ENCODE measurements around the gene ZNF282. TPM values are rescaled to one million over a fixed set of nuclear protein-coding genes. Genes with fewer than 3 reads are reported as not detected.

ZNF282 gene
- total RNA-seq, 1 experiment from 2014 or later: 38.2 TPM

GRCh38 chr7:149197675-149198074 is 2.3 kb downstream of the ZNF282 start:
- no peak for DNase-seq (ENCODE audit: low spot score)
- no peaks in the 10 kb centered on the region for H3K4me1 ChIP-seq (ENCODE audit: insufficient read depth, low read length, poor library complexity, severe bottlenecking)
- intact Hi-C loops (cut with micrococcal nuclease; ENCODE audit: unreplicated experiment): no loop called here
- no peaks in the 10 kb centered on the region for H3K9me3 ChIP-seq (ENCODE audit: low read depth, low read length, poor library complexity, severe bottlenecking)
- H3K27me3 ChIP-seq (replicated peaks; ENCODE audit: insufficient read depth, low read depth, low read length, poor library complexity): no peaks in the 10 kb centered on the region
- no TSS peak for BruUV-seq (replicated peaks)
- CTCF ChIA-PET: no interaction called here
- TF ChIP-seq EZH2 (IDR thresholded peaks at IDR 0.05; ENCODE audit: borderline replicate concordance, low read depth, low read length, poor library complexity, severe bottlenecking): no peak
- no peak for TF ChIP-seq CTCF (conservative IDR thresholded peaks at IDR 0.05; ENCODE audit: low read depth, low read length)
- no peak overlapping the region for H3K27ac ChIP-seq (ENCODE audit: low read depth, low read length, poor library complexity, severe bottlenecking)
- POLR2A ChIA-PET (ENCODE audit: low non-redundant PET): no interaction called here
- peaks cover 41% of the 10 kb centered on the region for H3K36me3 ChIP-seq (ENCODE audit: insufficient read depth, low read length, poor library complexity, severe bottlenecking)
- no peak overlapping the region for H3K4me3 ChIP-seq (ENCODE audit: low read depth, low read length, poor library complexity, severe bottlenecking)

GRCh38 chr7:149198161-149198816 is 2.9 kb downstream of the ZNF282 start:
- H3K4me1 ChIP-seq (ENCODE audit: insufficient read depth, low read length, poor library complexity, severe bottlenecking): no peaks in the 10 kb centered on the region
- H3K27ac ChIP-seq (ENCODE audit: low read depth, low read length, poor library complexity, severe bottlenecking): no peak overlapping the region
- TF ChIP-seq CTCF (conservative IDR thresholded peaks at IDR 0.05; ENCODE audit: low read depth, low read length) (no peak), EZH2 (IDR thresholded peaks at IDR 0.05; ENCODE audit: borderline replicate concordance, low read depth, low read length, poor library complexity, severe bottlenecking) (no peak)
- ChIA-PET POLR2A (ENCODE audit: low non-redundant PET) (no interaction called here), CTCF (no interaction called here)
- H3K4me3 ChIP-seq (ENCODE audit: low read depth, low read length, poor library complexity, severe bottlenecking): no peak overlapping the region
- peaks cover 44% of the 10 kb centered on the region for H3K36me3 ChIP-seq (ENCODE audit: insufficient read depth, low read length, poor library complexity, severe bottlenecking)
- H3K27me3 ChIP-seq (replicated peaks; ENCODE audit: insufficient read depth, low read depth, low read length, poor library complexity): no peaks in the 10 kb centered on the region
- intact Hi-C loops (cut with micrococcal nuclease; ENCODE audit: unreplicated experiment): no loop called here
- H3K9me3 ChIP-seq (ENCODE audit: low read depth, low read length, poor library complexity, severe bottlenecking): no peaks in the 10 kb centered on the region
- DNase-seq (ENCODE audit: low spot score): no peak
- no TSS peak for BruUV-seq (replicated peaks)

- BruUV-seq (replicated peaks): TSS peak; percentile 4
- Histone ChIP-seq H3K4me3 (ENCODE audit: low read depth, low read length, poor library complexity, severe bottlenecking) (no peak overlapping the region), H3K27ac (ENCODE audit: low read depth, low read length, poor library complexity, severe bottlenecking) (no peak overlapping the region), H3K4me1 (ENCODE audit: insufficient read depth, low read length, poor library complexity, severe bottlenecking) (no peaks in the 10 kb centered on the region), H3K9me3 (ENCODE audit: low read depth, low read length, poor library complexity, severe bottlenecking) (no peaks in the 10 kb centered on the region), H3K27me3 (replicated peaks; ENCODE audit: insufficient read depth, low read depth, low read length, poor library complexity) (no peaks in the 10 kb centered on the region), H3K36me3 (ENCODE audit: insufficient read depth, low read length, poor library complexity, severe bottlenecking) (peaks cover 55% of the 10 kb centered on the region)
- intact Hi-C loops (cut with micrococcal nuclease; ENCODE audit: unreplicated experiment): no loop called here
- CTCF ChIA-PET: no interaction called here
- POLR2A ChIA-PET (ENCODE audit: low non-redundant PET): no interaction called here
- no peak for DNase-seq (ENCODE audit: low spot score)
- TF ChIP-seq EZH2 (IDR thresholded peaks at IDR 0.05; ENCODE audit: borderline replicate concordance, low read depth, low read length, poor library complexity, severe bottlenecking): no peak
- TF ChIP-seq CTCF (conservative IDR thresholded peaks at IDR 0.05; ENCODE audit: low read depth, low read length): no peak
Measured at GRCh38 chr7:149199234-149199995, 4.1 kb downstream of the ZNF282 start.

All from A673 (cell line).